Suprapubic skin (tissue), 3 donors: ENCODE data around the gene CLEC16A.

Source experiments
- CTCF ChIP-seq, 2 donors: fragments of 200-600 bp in 1 of 2; fragments of 450-650 bp in 1 of 2; sonication (generic) in 1 of 2; IDR thresholded peaks; one replicate each; pipeline ENCODE4 v1.5.1; 2016 to 2019; ENCODE audit warnings: antibody characterized with exemption in 2 of 2, mild to moderate bottlenecking in 1 of 2, moderate library complexity in 1 of 2
- EP300 ChIP-seq: sonication (generic); formaldehyde crosslinking; IDR thresholded peaks from one replicate; pipeline ENCODE4 v1.6.1; 2017; ENCODE audit warnings: antibody characterized with exemption

DNA sequence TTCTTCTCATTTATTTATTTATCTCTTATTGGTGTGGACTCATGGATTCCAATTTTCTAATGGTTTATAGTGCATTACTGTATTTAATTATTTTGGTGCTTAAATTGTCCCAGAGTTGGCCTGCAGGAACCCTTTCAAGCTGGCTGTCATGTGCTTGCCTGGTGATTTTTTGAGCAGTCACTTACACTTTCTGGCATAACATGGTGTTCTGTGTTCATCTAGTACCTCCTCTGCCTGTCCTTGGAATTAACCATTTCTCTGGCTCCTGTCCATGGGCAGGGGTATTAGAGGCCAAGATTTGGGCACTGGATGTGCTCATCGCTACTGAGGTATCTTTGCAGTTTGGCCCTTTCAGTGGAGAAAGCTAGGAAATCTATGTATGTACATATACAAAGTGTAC is 67.0 kb downstream of the CLEC16A start:
- TF ChIP-seq CTCF (IDR thresholded peaks at IDR 0.05) = no peak
- no peak for TF ChIP-seq EP300
